ENCODE data around the gene FCER2. TPM values are rescaled to one million over a fixed set of nuclear protein-coding genes. Genes with fewer than 3 reads are reported as not detected.
"Not testable (repeated sequence)": the region's sequence is repeated elsewhere in the genome, so short reads cannot be mapped to it uniquely, and the experiment has no call there.

The FCER2 gene
- polyA plus RNA-seq, 1 experiment, result not detected

DNA sequence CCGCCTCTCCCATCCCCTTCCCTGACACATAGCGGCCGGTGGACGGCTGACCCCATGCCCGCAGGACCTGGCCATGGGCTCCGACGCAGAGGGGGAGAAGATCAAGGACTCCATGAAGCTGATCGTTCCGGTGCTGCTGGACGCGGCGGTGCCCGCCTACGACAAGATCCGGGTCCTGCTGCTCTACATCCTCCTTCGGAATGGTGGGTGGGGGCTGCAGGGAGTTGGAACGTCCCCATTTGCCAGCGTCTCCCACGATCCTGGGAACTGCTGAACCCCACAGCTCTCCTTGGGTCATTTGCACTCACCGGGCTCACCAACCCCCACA lies 57.4 kb downstream of the FCER2 start:
- Histone ChIP-seq H3K27me3 (ENCODE audit: control insufficient read depth, insufficient read depth, low read length) (no peaks in the 10 kb centered on the region), H3K4me3 (ENCODE audit: low read depth, low read length) (no peak overlapping the region), H3K36me3 (ENCODE audit: control insufficient read depth, insufficient read depth, low read length) (peaks cover 2% of the 10 kb centered on the region)
- TF ChIP-seq, protein P1, sequence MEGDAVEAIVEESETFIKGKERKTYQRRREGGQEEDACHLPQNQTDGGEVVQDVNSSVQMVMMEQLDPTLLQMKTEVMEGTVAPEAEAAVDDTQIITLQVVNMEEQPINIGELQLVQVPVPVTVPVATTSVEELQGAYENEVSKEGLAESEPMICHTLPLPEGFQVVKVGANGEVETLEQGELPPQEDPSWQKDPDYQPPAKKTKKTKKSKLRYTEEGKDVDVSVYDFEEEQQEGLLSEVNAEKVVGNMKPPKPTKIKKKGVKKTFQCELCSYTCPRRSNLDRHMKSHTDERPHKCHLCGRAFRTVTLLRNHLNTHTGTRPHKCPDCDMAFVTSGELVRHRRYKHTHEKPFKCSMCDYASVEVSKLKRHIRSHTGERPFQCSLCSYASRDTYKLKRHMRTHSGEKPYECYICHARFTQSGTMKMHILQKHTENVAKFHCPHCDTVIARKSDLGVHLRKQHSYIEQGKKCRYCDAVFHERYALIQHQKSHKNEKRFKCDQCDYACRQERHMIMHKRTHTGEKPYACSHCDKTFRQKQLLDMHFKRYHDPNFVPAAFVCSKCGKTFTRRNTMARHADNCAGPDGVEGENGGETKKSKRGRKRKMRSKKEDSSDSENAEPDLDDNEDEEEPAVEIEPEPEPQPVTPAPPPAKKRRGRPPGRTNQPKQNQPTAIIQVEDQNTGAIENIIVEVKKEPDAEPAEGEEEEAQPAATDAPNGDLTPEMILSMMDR (IDR thresholded peaks at IDR 0.05; ENCODE audit: insufficient read depth, low read depth, low read length), result no peak
- no peak for DNase-seq (ENCODE audit: low read depth)
- ChIA-PET POLR2A (no interaction called here), CTCF (interaction anchor here (0.8 kb wide), 1 partner anchor 36 kb away, joined by 4 read pairs; the partner anchor contains the start of gene TRAPPC5)

DNA sequence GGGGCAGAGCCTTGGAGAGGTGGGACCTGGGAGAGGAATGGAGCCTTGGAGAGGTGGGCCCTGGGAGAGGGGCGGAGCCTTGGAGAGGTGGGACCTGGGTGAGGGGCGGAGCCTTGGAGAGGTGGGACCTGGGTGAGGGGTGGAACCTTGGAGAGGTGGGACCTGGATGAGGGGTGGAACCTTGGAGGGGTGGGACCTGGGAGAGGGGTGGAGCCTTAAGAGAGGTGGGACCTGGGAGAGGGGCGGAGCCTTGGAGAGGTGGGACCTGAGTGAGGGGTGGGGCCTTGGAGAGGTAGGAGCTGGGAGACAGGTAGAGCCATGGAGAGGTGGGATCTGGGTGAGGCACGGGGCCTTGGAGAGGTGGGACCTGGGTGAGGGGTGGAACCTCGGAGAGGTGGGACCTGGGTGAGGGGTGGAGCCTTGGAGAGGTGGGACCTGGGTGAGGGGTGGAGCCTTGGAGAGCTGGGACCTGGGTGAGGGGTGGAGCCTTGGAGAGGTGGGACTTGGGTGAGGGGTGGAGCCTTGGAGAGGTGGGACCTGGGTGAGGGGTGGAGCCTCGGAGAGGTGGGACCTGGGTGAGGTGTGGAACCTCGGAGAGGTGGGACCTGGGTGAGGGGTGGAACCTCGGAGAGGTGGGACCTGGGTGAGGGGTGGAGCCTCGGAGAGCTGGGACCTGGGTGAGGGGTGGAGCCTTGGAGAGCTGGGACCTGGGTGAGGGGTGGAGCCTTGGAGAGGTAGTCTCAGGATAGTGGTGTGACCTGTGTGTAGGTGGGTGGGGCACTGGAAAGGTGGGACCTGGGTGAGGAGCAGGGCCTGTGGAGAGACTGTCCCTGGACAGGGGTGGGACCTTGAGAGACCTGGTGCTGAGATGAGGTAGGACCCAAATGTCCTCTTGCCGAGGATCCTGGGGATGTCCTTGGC lies 58.0 kb downstream of the FCER2 start:
- H3K27me3 ChIP-seq (ENCODE audit: control insufficient read depth, insufficient read depth, low read length); H3K4me3 ChIP-seq (ENCODE audit: low read depth, low read length); H3K36me3 ChIP-seq (ENCODE audit: control insufficient read depth, insufficient read depth, low read length); POLR2A ChIA-PET; DNase-seq (ENCODE audit: low read depth): not testable (repeated sequence)
- CTCF ChIA-PET, result interaction anchor here (0.6 to 1.6 kb wide), 2 partner anchors 37 to 285 kb away, joined by 3 read pairs; partner anchors contain the start of gene TRAPPC5

DNA sequence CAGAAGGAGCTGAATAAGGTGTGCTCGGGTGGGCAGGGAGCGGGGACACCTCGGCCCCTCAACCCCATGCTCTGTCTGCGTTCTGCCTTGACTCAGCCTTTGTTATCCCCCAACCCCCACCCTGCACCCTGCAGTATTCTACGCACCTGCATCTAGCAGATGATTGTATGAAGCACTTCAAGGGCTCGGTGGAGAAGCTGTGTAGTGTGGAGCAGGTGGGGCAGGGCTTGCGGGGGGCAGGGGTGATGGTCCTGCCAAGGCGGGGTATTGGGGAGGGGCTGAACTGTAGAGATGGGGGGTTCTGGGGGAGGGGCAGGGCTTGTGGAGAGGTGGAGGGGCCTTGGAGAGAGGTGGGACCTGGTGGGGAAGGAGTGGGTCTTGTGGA lies 58.9 kb downstream of the FCER2 start:
- Histone ChIP-seq H3K27me3 (ENCODE audit: control insufficient read depth, insufficient read depth, low read length) (no peaks in the 10 kb centered on the region), H3K36me3 (ENCODE audit: control insufficient read depth, insufficient read depth, low read length) (peaks cover 2% of the 10 kb centered on the region), H3K4me3 (ENCODE audit: low read depth, low read length) (no peak overlapping the region)
- CTCF ChIA-PET, result interaction anchor here (1.5 to 2.7 kb wide), 3 partner anchors 9 to 37 kb away, joined by 3 to 11 read pairs (median 4); partner anchors contain the start of genes PCP2 and TRAPPC5
- POLR2A ChIA-PET, result no interaction called here
- TF ChIP-seq, protein P1 (IDR thresholded peaks at IDR 0.05; ENCODE audit: insufficient read depth, low read depth, low read length), result no peak
- DNase-seq (ENCODE audit: low read depth), result no peak

DNA sequence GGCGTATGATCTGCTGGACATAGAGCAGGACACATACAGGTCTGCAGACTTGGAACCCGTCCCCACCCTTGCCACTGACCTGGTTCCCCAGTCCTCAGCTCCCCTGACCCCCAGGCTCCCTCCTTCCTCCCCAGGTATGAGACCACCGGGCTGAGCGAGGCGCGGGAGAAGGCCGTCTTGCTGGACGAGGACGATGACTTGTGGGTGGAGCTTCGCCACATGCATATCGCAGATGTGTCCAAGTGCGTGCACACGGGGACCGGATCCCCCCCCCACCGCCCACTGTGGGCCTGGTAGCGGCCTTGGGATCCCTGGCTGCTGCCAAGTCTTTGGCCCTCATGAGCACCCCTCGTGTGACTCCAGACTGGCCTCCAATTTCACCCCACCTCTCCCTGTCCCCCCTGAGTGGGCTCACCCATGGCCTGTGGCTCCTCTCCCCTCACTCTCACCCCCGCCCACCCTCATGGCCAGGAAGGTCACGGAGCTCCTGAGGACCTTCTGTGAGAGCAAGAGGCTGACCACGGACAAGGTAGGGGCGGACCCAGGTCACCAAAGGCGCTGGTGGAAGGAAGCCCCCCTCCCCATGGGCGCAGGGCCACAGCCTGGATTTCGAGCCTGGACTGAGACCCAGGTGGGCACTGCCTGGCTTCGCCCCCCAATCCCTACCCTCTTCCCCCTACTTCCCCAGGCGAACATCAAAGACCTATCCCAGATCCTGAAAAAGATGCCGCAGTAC lies 59.5 kb downstream of the FCER2 start:
- no peak for DNase-seq (ENCODE audit: low read depth)
- ChIA-PET CTCF (interaction anchor here (1.5 to 2.7 kb wide), 4 partner anchors 9 to 38 kb away, joined by 3 to 11 read pairs (median 4); partner anchors contain the start of genes PCP2 and TRAPPC5), POLR2A (no interaction called here)
- Histone ChIP-seq H3K27me3 (ENCODE audit: control insufficient read depth, insufficient read depth, low read length) (no peaks in the 10 kb centered on the region), H3K4me3 (ENCODE audit: low read depth, low read length) (no peak overlapping the region), H3K36me3 (ENCODE audit: control insufficient read depth, insufficient read depth, low read length) (peaks cover 2% of the 10 kb centered on the region)
- TF ChIP-seq, protein P1 (IDR thresholded peaks at IDR 0.05; ENCODE audit: insufficient read depth, low read depth, low read length), result no peak

DNA sequence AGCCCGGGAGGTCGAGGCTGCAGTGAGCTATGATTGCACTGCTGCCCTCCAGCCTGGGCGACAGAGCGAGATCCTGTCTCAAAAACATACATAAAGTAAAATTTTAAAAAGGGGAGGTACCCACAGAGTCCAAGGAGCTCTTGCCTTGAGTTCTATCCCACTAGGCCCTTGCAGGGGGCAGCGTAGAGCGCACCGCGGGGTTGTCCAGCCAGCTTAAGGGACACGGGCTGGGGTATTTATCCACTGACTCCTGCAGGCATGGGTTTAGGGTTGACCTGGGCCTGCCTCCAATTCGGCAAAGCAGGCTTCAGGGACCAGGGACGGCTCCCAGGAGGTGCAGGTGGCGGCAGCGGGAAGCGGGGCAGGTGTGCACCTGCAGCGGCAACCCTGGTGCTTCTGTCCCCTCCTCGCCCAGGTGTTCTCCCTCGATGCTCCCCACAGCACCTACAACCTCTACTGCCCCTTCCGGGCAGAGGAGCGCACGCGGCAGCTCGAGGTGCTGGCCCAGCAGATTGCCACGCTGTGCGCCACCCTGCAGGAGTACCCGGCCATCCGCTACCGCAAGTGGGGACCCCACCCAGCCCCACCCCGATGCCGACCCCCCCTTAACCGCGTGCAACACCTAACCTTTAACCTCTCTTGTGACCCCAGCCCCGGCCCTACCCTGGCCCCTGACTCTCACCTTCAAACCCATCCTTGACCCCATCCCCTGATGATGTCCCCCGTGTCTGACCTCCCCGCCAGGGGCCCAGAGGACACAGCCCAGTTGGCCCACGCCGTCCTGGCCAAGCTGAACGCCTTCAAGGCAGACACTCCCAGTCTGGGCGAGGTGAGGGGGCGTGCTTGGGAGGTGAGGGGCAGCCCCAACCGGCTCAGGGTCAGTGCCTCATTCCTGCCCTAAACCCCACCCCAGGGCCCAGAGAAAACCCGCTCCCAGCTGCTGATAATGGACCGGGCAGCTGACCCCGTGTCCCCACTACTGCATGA lies 60.3 kb downstream of the FCER2 start:
- no peaks in the 10 kb centered on the region for H3K27me3 ChIP-seq (ENCODE audit: control insufficient read depth, insufficient read depth, low read length)
- ChIA-PET POLR2A (no interaction called here), CTCF (interaction anchor here (0.5 to 2.7 kb wide), 5 partner anchors 8 to 486 kb away, joined by 3 to 11 read pairs (median 4); partner anchors contain the start of genes PCP2 and TRAPPC5)
- no peak for DNase-seq (ENCODE audit: low read depth)
- TF ChIP-seq, protein P1 (IDR thresholded peaks at IDR 0.05; ENCODE audit: insufficient read depth, low read depth, low read length), result no peak
- no peak overlapping the region for H3K4me3 ChIP-seq (ENCODE audit: low read depth, low read length)
- peaks cover 2% of the 10 kb centered on the region for H3K36me3 ChIP-seq (ENCODE audit: control insufficient read depth, insufficient read depth, low read length)
